Thoracic aorta (tissue), 2 donors: ENCODE data around the gene GCGR. TPM values are rescaled to one million over a fixed set of nuclear protein-coding genes. Genes with fewer than 3 reads are reported as not detected.

Experiments
- ATAC-seq: fragments of 150-250 bp; one replicate; pipeline ENCODE4 v1.8.0; 2017; ENCODE audit warnings: low read depth; ENCODE audit not compliant: insufficient number of reproducible peaks, low FRiP score
- DNase-seq: peaks from one replicate; pipeline ENCODE4 v3.0.0-alpha.2; 2020; ENCODE audit warnings: low spot score
- H3K27ac ChIP-seq, 2 donors: fragments of 200-600 bp; sonication (generic); 1 replicate in 1 of 2; 2 replicates in 1 of 2; pipeline ENCODE4 v1.5.1; 2016; ENCODE audit warnings: mild to moderate bottlenecking in 2 of 2, moderate library complexity in 2 of 2
- H3K27me3 ChIP-seq: fragments of 200-600 bp; sonication (generic); replicated peaks from 2 replicates; pipeline ENCODE4 v1.6.0; 2016; ENCODE audit warnings: mild to moderate bottlenecking; ENCODE audit not compliant: insufficient read depth
- H3K36me3 ChIP-seq: fragments of 200-600 bp; sonication (generic); one replicate; pipeline ENCODE4 v1.5.1; 2016
- H3K4me1 ChIP-seq, 2 donors: fragments of 200-600 bp; sonication (generic); 1 replicate in 1 of 2; 2 replicates in 1 of 2; pipeline versions ENCODE4 v1.5.1 to v1.6.0; 2016; ENCODE audit warnings: low read depth in 2 of 2, mild to moderate bottlenecking in 1 of 2; ENCODE audit not compliant: control insufficient read depth in 1 of 2
- H3K4me3 ChIP-seq: fragments of 200-600 bp; sonication (generic); 2 replicates; pipeline ENCODE4 v1.5.1; 2016; ENCODE audit warnings: mild to moderate bottlenecking
- H3K9me3 ChIP-seq: fragments of 200-600 bp; sonication (generic); 2 replicates; pipeline ENCODE4 v1.5.1; 2016
- total RNA-seq, 2 donors: library from RNA; depleted of rRNA; stranded (reverse); fragments of >200 nt; gene quantifications; one replicate each; pipeline versions ENCODE4 v1.1.0 to v1.2.3, GENCODE V29; 2016
- TF ChIP-seq, protein P1 (sequence below): fragments of 200-600 bp; sonication (generic); IDR thresholded peaks from one replicate; pipeline ENCODE4 v1.5.1; 2019; ENCODE audit warnings: antibody characterized with exemption

Gene GCGR
- total RNA-seq, 2 donors from 2014 or later = not detected

DNA sequence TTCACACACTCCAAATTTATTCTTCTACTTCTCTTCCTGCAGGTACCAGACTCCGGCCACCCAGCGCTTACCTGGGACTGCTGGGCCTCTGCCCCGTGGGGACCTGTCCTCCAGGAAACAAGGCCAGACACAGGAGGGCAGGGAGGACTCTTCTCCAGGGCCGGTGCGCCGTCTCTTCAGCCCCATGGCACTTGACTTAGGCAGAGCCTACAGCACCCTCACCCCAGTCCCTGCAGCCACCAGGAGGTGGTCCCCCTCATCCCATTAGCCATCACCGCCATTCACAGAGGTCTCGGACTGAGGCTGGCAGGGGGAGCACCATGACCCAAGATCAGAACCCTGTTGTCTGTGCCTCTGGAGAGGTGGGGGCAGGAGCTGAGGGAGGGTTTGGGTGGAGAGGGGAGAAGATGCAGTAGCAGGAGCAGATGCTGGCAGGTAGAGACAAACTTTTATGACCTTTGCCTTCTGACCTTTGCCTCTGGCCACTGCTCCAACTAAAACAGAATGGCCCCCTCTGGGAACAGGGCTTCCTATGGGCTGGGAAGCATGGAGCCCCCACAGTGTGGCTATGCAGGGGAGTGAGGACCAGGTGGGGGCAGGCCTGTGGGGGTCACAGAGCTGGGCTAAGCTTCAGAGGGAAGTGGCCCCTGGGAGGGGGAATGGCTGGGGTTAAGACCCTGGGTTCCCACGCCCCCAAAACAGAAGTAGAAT lies 1.7 kb upstream of the GCGR start:
- Histone ChIP-seq H3K4me3 (no peak overlapping the region), H3K36me3 (no peaks in the 10 kb centered on the region), H3K27ac (no peak overlapping the region), H3K27me3 (peaks cover 17% of the 10 kb centered on the region), H3K9me3 (no peaks in the 10 kb centered on the region), H3K4me1 (peaks cover 0 to 18% of the 10 kb centered on the region in 2 donors)
- DNase-seq (no peak), ATAC-seq (no peak)
- TF ChIP-seq, protein P1, sequence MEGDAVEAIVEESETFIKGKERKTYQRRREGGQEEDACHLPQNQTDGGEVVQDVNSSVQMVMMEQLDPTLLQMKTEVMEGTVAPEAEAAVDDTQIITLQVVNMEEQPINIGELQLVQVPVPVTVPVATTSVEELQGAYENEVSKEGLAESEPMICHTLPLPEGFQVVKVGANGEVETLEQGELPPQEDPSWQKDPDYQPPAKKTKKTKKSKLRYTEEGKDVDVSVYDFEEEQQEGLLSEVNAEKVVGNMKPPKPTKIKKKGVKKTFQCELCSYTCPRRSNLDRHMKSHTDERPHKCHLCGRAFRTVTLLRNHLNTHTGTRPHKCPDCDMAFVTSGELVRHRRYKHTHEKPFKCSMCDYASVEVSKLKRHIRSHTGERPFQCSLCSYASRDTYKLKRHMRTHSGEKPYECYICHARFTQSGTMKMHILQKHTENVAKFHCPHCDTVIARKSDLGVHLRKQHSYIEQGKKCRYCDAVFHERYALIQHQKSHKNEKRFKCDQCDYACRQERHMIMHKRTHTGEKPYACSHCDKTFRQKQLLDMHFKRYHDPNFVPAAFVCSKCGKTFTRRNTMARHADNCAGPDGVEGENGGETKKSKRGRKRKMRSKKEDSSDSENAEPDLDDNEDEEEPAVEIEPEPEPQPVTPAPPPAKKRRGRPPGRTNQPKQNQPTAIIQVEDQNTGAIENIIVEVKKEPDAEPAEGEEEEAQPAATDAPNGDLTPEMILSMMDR = no peak

DNA sequence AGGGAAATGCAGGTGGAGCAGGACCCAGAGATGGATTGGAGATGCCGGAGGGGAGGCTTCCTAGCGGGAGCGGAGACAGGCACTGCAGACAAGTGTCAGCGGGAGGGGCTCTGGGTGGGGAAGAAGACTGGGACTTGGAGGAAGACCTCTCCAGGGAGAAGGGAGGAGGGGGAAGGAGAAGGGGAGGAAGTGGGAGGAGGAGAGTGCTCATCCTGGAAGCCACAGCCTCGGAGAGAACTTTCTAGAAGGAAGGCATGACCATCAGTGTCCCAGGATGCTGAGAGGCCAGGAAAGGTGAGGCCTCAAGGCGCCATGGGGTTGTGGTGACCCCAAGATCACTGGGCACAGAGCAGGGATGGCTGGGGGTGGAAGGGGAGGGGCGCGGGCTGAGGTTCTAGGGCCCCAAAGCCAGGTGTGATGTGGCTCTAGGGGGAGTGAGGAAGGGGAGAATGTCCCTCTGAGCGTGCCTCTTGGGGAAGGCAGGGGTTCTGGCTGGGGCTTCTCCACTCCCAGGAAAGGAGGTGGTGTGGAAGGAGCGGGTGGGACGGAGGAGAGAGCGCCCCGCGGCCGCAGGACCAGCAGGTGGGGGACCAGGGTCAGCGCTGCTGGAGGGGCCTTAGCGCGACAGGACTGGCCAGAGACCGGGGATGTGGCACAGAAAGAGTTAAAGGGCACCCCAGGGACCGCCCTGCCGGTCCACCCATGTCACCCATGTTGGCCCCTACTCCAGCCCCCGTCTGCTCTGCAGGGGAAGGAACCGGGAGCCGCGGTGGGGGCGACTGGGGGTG lies 900 bp upstream of the GCGR start:
- Histone ChIP-seq H3K4me3 (no peak overlapping the region), H3K27me3 (peaks cover 17% of the 10 kb centered on the region), H3K4me1 (peaks cover 0 to 18% of the 10 kb centered on the region in 2 donors), H3K27ac (no peak overlapping the region), H3K9me3 (no peaks in the 10 kb centered on the region), H3K36me3 (no peaks in the 10 kb centered on the region)
- TF ChIP-seq, protein P1 = no peak
- no peak for DNase-seq
- ATAC-seq = no peak

DNA sequence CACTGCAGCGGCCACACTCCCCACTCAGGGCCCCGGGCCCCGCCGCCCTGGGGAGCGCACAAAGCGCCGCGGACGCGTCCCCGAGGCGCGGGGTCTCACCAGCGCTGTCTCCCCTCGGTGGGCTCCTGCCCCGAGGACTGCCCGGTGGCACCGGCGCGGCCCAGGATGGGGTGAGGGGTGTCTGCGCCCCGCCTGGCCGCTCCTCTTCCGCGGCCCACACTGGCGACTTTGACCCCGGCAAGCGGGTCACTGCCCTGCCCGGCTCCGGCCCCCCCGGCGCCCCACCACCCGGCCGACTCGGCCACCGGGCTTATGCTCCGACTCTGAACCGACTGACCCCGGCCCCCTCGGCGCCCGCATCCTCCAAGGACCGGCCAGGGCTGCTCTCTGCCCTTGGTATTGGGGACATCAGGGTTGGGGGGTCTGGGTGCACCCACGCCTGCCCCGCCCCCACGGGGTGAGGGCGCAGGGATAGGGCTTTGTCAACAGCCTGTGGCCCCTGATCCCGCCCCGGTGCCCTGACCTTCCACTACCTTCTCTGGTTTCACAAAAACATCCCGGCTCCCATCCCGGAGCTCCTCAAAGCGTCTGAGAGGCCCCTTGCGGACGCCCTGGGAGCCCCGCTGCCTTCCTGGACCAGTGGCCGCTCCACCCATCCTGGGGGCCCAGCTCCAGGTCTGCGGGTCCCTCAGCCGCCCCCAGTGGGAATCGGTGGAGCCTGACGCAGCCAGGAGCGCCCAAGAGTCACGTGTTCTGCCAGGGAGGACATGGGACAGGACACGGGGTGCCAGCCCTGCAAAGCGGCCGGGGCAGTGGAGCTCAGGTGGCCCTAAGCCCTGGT lies 829 bp downstream of the GCGR start:
- Histone ChIP-seq H3K27ac (no peak overlapping the region), H3K4me3 (peak overlapping the region; percentile 9), H3K27me3 (peaks cover 17% of the 10 kb centered on the region), H3K36me3 (no peaks in the 10 kb centered on the region), H3K4me1 (peaks cover 0 to 18% of the 10 kb centered on the region in 2 donors), H3K9me3 (no peaks in the 10 kb centered on the region)
- no peak for DNase-seq
- TF ChIP-seq, protein P1 = no peak
- no peak for ATAC-seq

DNA sequence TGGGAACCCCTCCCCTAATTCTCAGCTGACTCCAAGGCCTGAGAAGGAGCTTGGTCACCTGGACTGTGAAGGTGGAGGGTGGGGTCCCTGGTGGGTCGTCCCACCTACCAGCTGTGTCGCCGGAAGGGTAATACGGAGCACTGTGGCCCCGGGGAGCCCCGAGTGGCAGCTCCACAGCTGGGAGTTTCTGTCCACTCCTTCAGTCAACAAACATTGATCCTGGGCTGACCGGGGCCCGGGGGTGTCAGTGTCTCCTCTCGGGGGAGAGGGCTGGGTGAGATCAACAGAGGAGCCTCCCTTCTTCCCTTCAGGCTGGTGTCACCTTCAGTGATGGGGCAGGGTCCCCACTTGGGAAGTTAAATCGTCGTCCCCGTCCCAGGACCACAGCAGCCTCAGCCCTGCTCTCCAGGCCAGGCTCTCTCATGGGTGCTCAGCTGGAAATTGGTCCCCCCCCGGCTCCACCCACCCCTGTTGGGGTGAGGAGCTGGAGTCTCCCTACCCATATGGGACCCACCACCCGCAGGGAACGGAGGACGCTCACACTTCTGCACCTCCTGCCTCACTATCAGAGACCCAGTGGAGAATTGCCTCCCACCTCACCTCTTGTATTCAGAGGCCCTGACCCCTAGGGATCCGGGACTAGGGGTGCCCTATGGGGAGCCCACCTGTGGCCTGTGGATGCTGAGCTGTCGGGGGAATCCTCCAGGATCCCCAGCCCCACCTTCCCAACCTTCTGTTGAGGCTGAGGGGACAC lies 1.9 kb downstream of the GCGR start:
- no peak overlapping the region for H3K27ac ChIP-seq
- H3K27me3 ChIP-seq = peaks cover 17% of the 10 kb centered on the region
- DNase-seq (no peak), ATAC-seq (no peak)
- TF ChIP-seq, protein P1 = no peak
- H3K4me3 ChIP-seq = no peak overlapping the region
- H3K9me3 ChIP-seq = no peaks in the 10 kb centered on the region
- no peaks in the 10 kb centered on the region for H3K36me3 ChIP-seq
- peaks cover 0 to 18% of the 10 kb centered on the region in 2 donors for H3K4me1 ChIP-seq
